ENCODE measurements around the gene FAM53B.
"Not testable (repeated sequence)": the region's sequence is repeated elsewhere in the genome, so short reads cannot be mapped to it uniquely, and the experiment has no call there.

FAM53B gene

DNA sequence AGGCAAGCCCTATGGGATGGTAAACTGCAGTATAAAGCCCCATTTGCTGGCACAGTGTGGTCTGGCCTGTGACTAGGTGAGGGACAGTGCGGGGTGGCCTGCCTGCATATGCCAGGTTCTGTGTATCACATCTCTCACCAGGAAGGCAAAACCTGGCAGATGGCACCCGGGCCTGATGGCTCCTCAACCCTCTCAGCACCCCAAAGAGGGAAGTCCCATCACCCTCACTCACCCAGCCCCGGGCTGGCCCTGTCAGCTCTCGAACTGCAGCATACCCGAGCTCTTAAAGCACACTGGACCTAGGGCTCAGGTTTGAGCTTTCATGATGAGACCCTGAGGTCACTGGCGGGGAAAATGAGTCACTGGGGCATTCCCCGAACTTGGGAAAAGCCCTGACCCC lies 152.1 kb downstream of the FAM53B start:
- DNase-seq = no peak

DNA sequence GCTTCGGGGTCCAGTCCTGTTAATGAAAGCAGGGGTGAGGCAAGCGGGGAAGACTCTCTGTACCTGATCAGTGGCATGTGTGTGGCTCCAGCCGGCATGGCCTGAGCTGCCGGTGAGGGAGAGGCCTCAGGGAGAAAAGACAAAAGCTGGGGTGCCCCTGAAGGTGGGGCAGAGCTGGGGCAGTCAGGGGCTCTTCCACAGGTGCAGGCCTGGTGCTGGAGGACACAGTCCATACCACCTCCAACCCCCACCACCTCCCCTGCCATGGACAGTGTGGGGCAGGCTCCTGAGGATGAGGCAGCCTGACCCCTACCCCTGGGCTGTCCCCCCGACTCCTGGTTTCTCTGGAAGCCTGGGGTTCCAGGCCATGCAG lies 153.1 kb downstream of the FAM53B start:
- no peak for DNase-seq

DNA sequence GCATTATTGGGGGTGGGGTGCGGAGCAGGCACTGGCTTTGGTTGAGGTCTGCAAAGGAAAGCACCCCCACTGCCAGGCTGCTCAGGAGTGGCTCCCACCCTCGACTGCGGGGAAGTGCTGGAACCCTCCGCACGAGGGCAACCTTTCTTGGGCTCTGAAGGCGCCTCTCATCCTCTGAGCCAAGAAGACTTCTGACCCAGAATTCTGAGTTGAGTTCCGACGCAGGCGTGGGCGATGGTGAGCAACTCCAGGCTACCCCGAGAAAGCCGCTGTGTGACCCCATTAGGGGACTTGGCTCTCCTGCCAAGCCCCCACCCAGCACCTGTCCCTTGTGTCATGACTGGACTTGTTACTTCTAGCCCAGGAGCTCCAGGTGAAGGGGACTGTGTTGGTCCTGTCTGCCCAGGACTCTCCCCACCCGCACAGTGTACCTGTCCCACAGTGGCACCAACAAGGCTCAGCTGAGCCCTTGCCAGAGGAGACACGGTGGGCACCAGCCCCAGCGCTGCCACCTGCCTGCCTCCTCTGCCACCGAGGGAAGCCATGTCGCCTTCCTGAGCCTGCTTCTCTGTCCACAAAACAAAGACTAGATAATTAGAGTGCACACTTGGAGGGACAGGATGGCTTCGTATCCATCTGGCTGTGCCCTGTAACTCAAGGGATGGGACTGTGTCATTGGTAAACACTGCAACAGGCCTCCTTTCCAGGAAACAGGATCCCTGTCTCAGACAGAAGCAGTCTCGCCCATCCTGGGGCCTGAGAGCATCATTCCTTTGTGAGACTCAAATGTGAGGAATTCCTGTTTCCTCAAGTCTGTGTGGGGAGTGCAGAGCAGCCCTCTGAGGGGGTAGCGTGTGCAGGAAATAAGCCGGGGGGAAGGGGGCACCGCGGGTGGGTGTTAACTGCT lies 153.7 kb downstream of the FAM53B start:
- no peak for DNase-seq

DNA sequence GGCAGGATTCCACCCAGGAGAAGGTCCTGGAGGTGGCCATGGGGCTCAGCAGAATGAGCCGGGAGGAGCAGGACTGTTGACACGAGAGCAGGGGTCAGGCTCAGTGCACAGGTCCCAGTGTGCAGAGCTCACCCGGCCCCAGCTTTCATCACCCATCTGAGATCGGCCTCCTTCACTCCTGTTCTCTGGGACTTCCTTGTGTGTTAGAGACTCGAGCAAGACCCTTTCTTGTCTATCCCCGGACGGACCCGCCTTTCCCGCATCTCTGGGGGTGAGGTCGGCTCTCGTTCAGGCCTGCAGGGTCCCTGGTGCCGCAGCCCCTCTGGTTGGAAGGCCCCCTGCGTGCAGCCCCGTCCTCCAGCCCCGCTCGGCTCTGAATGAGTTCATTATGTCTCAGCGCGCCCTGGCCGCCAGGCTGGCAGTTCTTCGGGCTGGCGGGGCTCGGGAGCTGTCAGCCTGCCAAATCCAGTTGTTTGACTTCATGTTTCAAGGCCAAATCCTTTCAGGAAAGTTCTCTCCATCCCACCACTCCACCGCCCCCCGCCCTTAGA lies 154.6 kb downstream of the FAM53B start:
- no peak for DNase-seq

DNA sequence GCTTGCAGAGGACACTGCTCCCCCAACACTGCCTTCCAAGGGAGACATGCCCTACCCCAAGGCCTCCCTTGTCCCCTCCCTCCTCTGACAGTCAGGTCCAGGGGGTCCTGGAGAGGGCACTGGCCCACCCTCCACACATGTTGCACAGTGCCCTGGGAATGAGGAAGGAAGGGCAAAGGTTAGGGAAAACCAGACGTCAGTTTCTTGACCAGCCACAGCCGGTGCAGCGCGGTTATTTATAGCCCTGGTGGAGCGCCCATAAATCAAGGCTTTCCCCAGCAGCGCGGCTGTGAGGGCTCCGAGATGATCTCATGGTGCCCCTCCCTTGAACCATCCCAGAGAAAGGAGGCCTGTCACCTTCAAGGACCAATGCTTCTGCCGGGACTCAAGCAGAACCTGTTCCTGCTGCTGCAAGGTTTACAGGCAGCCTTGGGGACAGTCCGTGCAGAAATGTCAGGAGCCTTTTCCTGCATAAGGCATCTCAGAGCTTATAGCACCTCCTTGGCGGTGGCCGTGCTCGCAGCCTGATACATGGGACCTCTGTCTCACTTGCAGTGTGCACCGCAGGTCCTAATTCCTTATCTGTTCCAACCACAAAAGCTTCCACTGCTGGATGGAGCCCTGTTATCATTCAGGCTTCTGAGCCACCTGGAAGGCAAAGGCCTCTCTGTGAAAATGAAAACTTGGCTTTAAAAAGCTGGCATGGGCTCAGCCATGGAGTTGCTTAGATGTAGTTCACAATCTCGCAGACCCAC lies 155.3 kb downstream of the FAM53B start:
- no peak for DNase-seq

DNA sequence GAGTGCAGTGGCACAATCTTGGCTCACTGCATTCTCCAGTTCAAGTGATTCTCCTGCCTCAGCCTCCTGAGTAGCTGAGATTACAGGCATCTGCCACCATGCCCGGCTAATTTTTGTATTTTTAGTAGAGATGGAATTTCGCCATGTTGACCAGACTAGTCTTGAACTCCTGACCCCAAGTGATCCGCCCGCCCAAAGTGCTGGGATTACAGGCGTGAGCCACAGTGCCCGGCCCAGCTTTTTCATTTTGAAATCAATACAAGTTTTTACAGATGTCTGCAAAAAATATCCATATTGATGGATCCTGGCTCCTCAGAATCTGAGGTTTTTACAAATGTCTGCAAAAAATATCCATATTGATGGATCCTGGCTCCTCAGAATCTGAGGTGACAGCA lies 155.8 kb downstream of the FAM53B start:
- not testable (repeated sequence) for DNase-seq

DNA sequence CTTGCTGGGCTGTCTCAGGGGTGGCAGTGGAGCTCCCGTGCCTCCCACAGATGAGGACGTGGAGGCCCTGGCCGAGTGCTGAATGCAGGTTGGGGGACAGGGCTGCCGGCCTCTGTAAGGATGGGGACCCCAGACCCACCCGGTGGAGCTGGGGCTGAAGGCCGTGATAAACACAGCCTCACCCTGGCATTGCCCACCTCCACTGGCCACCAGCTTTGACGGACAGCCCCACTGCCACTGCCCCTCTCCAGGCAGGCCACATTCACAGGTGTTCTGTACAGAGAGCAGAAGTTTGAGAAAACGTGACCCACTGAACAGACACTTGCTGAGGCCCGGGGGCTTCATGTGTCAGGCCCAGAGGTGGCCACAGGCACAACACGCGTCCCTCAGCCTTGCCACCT lies 156.4 kb downstream of the FAM53B start:
- DNase-seq = no peak

DNA sequence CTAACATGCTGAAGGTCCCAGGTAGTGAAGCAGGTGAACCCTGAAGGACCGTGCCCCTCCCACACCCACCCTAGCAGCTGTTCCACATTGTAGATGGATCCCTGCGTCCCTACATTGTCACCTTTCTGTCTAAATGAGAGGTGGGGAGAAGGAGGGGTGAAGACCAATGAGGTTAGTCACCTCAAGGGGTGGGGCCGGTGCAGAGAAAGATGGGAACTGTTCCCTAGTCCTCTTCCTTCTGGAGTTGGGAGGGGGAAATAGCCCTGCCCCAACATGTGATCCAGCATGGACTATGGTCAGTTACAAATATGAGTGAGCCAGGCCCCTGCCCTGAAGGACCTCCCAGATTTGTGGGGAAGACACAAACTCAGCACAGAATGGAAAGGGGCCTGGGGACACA lies 158.0 kb downstream of the FAM53B start:
- no peak for DNase-seq

DNA sequence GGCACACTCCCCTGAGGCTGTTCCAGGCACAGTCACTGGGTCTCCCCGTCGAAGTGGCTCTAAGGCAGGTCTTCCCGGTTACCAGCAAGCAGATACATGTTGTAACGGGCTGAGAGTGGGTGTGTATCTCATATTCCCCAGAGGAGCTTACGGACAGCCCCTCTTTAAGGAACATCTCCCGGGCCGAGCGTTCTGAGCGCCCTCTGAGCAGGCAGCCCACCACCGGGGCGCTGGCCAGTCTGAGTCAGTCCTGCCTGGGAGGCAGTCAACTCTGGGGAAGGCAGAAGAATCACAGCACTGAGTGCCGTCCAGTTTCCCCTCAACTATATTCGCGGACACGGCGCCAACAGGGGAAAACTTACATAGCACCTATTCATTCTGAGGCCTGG lies 165.2 kb downstream of the FAM53B start:
- DNase-seq = no peak

DNA sequence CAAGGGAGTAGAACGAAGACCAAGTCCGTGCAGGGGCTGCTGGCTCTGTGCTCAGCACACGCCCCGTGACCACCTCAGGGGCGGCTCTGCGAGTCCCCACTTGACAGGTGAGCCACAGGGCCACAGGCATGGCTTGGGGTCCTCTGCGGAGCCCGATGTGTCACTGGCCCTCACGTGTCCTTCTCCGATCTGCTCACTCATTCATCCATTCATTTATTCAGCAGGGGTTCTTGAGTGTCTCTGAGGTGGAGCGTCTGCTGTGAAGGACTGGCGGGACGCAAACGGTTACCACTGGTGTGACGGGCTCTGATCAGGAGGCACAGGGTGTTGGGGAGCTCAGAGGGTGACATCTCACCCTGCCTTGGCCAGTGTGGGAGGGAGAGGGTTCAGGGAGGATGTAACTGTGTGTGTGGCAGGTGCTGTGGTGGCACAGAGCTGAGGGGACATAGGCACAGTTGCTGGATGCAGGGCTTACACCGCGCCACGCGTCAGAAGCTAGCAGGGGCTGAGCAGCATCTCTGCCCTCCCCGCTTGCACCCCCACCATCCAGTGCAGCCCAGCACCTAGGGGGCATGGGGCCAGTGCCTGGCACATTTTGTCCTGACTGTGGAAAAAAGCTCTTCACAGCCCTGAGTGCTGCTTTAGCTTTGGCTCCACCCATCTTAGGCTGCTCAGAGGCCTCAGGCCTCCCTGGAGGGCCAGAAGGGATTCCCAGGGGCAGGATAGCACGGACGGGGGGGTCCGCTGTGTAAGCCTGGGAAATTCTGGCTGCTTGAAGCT lies 165.8 kb downstream of the FAM53B start:
- DNase-seq = no peak

DNA sequence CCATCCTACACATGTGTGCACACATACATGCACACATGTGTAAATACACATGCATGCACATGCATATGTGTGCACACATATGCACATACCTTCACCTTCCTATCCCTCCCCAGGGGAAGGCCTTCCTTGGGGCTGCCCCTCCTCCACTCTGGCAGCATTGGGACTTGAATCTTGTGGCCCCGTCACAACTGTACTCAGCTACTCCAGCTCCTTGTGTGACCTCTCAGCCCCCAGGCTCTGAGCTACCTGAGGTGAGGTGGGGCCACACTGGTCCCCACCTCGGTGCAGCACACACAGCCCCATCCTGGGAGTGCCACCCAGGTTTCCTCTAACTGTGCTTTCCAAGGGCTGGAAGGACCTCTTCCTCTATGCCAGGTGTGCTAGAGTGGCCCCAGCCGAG lies 166.5 kb downstream of the FAM53B start:
- no peak for DNase-seq

DNA sequence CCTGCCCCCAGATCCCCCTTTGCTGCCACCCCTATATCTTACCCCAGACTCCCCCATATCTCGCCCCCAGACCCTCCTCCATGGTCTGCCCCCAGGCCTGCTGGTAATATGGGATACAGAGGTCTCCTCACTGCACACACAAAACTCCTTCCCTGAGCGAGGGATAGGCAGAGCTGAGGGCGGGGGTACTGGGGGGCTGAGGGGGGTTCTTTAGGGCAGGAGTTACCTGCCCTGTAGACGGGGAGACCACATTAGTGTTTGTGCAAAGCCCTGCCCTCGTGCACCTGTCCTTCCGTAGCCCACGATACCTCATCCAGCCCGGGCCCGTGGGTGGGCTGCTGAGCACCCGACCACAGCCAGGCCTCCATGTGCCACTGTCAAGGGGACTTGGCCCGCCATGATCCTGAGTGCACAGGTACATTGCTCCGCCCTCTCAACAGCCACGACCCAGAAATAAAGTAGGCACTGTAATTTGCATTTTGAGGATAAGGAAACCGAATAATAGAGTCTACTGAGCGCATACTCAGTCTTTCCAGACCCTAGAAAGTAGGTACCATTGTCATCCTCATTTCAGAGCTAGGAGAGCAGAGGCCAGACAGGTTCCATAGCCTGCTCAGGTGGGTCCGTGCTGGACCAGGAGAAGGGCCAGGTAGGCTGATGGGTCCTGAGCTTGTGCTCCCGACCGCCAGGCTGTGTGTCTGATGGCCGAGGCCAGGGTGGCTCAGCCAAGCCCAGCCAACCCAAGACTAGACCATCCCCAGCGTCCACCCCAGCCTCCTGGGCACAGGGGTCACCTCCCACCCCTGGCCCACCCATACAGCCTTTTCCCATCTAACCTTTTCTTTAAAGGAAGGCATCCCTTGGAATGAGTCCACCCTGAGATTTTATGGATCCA lies 167.4 kb downstream of the FAM53B start:
- no peak for DNase-seq

DNA sequence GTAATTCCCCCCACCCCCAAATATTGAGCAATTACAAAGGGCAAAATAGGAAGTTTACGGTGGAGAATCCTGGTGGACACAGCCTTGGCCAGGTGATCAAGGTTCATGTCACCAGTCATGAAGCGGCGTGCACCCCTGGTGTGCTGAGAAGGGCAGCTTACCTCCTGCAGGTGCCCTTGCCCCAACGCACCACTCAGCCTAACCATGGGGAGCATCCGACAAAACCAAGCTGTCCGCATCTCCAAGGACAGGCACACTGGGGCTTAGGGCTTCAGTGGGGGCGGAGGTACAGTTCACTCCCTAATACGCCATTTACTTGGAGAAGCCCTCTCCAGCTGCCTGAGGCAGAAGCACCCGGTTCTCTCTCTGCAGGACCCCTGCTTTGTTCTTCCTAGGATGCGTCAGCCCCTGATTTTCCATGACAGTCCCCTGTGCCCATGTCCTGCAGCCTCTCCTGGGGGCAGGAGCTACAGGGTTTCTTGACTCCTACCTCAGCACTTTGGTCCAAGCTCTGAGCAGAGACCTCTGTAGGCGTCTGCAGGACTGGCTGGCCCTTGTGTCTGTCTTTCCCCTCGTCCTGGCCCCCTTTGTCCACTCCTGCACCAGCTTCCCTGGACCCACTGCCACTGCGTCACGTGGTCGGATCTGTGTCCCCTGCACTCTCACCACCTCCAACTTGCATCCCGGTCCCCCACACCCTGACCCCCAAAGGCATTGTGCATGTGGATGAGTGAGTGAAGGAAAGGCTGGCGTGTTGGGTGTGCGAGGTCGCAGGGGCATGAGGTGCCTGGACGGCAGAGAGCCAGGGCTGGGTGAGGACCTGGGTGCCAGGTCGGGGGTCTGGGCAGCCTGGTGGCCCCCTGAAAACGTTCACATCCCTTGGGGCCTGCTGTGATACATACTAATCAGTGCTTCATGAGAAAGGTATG lies 168.8 kb downstream of the FAM53B start:
- DNase-seq = no peak

DNA sequence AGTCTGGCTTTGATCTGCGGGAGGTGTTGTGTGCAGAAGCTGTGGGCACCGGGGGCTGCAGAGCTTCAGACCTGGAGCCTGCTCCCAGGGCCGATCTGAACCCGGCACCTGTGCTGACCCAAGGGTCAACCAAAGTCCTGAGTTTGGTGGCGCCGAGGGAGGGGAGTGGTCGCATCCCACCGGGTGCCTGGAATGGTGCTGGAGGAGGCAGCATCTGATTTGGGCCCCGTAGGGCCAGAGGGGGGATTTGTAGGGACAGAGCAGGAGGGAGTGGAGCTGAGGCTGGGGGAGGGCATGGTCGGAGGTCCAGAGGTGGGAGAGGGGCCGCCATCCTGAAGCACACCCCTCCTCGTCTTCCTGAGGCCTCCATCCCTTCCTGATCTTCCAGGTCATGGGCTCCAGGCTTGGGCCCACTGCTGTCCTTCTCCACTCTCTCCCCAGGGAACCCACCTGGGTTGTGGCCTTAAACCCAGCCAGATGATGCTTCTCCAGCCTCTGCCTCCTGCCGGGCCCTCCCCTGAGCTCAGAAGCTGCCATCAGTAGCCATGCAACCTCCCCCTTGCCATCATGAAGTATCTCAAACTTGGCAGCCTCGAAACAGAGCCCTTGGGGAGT lies 169.6 kb downstream of the FAM53B start:
- DNase-seq = no peak

DNA sequence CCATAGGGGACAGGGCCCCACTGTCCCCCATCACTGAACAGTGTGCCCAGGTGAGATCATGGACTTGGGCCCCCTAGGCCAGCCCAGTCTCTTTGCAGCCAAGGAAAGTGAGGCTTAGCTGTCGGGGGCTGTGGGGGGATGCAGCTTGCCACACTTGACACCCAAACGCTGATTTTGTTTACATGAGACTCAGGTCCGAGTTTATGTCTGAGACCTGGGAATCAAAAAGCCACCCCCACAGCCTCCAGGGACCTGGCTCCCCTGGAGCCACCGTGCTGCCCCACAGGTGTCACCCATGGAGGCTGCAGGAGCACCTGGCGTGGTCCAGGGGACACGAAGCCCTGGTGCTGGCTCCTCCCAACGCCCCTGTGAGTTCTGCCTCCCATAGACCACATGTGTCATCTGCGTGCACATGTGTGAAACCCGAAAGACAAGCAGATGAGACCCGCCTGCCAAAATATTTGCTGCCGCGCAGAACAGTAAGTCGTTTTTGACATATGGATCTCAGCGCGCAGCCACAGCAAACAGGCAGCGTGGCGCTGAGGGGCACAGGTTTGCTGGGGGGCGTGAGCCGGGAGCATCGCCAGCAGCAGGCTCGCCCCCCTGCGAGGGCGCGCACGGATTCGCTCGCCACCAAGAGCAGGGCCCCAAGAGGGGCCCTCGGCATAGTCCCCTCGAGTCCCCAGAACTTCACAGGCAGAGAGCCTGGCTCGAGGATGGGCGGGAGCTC lies 170.3 kb downstream of the FAM53B start:
- no peak for DNase-seq

DNA sequence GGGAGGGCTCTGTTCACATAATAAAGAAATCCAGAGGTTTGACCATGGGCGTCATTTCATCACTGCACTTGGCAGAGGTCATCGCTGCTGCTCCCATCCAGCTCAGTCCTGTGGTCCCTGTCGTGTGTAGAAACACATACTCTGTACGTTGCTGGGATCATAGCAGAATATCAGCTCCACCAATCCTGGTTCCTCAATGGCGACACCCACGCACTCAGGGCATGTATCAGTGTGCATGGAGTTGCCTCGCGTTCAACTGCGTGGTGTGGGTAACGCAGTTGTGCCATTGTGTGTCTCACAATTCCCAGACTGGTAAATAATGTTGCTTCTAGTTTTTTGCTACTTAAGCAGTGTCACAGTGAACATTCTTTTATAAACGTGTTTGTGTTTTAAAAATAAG lies 171.4 kb downstream of the FAM53B start:
- DNase-seq = no peak

DNA sequence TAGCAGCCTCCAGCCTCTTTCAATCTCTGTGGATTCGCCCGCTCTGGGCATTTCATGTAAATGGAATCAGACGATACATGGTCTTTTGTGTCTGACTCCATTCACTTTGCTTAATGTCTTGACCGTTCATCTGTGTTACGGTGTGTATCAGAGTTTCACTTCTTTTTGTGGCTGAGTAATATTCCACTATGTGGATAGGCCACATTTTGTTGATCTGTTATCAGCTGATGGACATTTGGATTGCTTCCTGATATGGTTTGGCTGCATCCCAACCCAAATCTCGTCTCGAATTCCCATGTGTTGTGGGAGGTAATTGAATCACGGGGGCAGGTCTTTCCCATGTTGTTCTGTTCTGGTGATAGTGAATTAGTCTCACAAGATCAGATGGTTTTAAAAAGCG lies 173.5 kb downstream of the FAM53B start:
- no peak for DNase-seq

DNA sequence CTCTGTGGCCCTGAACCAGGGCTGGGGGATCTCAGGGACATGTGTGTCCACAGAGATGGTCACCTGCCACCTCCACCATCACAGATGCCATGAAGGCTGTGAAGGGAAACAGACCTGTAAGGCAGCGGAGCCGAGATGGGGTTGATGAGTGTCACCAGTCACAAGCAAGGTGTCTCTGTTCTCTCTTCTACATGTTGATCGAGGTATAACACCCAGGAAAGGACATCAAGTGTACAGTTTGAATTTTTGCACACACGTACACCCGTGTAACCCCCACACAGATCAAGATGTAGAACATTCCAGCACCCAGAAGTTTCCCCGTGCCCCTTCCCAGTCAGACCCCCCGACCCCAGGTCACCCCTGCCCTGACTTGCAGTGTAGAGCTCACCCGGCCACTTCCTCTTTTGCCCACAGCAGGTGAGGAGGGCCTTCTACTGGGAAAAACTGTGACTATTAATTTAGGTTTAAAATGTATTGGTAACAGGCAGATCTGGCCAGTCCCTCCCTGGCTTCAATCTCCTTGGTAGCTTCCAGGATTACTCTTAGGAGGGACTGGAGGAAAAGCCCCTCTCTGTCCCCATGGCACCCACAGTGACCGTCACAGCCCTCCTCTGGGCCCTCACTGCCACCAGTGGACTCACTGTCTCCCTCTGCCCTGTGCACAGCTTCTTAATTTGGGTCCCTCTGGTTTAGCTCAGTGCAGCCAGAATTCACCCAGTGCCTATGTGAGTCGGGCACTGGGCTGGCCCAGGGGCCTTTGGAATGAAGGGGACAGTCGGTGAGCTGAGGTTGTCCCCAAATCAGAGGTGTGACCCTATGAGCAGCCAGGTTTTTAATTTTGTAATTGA lies 174.3 kb downstream of the FAM53B start:
- DNase-seq = no peak
